Neural progenitor cell (in vitro differentiated cells): ENCODE results near the gene CTIF. TPM values are rescaled to one million over a fixed set of nuclear protein-coding genes. Genes with fewer than 3 reads are reported as not detected.

Source experiments
- DNase-seq: peaks from one replicate; pipeline ENCODE4 v3.0.0-alpha.2; 2016; ENCODE audit warnings: low spot score
- H2AFZ ChIP-seq: fragments of 200-600 bp; sonication (generic); replicated peaks from 2 replicates; pipeline ENCODE4 v1.6.1; 2016; ENCODE audit warnings: antibody characterized with exemption
- H3F3A ChIP-seq: fragments of 200-600 bp; sonication (generic); 2 replicates; pipeline ENCODE4 v1.6.1; 2016; ENCODE audit warnings: antibody characterized with exemption, low read depth
- H3K27ac ChIP-seq: fragments of 200-600 bp; sonication (generic); 2 replicates; pipeline ENCODE4 v1.5.1; 2016; ENCODE audit warnings: mild to moderate bottlenecking
- H3K27me3 ChIP-seq: fragments of 200-600 bp; sonication (generic); 2 replicates; pipeline ENCODE4 v1.6.1; 2016; ENCODE audit warnings: mild to moderate bottlenecking, moderate library complexity
- H3K36me3 ChIP-seq: fragments of 200-600 bp; sonication (generic); 2 replicates; pipeline ENCODE4 v1.5.1; 2016
- H3K4me1 ChIP-seq: fragments of 200-600 bp; sonication (generic); 2 replicates; pipeline ENCODE4 v1.6.1; 2016; ENCODE audit warnings: mixed run types
- H3K4me2 ChIP-seq: fragments of 200-600 bp; sonication (generic); 2 replicates; pipeline ENCODE4 v1.6.1; 2016
- H3K4me3 ChIP-seq: fragments of 200-600 bp; sonication (generic); 2 replicates; pipeline ENCODE4 v1.5.1; 2016
- H3K79me2 ChIP-seq: fragments of 200-600 bp; sonication (generic); 2 replicates; pipeline ENCODE4 v1.6.1; 2016; ENCODE audit warnings: low read depth
- H3K9ac ChIP-seq: fragments of 200-600 bp; sonication (generic); 2 replicates; pipeline ENCODE4 v1.6.1; 2016
- H3K9me3 ChIP-seq: fragments of 200-600 bp; sonication (generic); 2 replicates; pipeline ENCODE4 v1.5.1; 2016; ENCODE audit warnings: low read depth
- H4K20me1 ChIP-seq: fragments of 200-600 bp; sonication (generic); 2 replicates; pipeline ENCODE4 v1.6.1; 2016; ENCODE audit warnings: low read depth
- H3K27ac Mint-ChIP-seq: 3 replicates; pipeline ENCODE4 v1.8.0; 2021; ENCODE audit warnings: mixed read lengths
- H3K27me3 Mint-ChIP-seq: 2 replicates; pipeline ENCODE4 v1.8.0; 2022; ENCODE audit warnings: low read depth, mild to moderate bottlenecking, inconsistent platforms, moderate library complexity, mixed read lengths; ENCODE audit not compliant: insufficient read depth
- H3K36me3 Mint-ChIP-seq: 3 replicates; pipeline ENCODE4 v1.8.0; 2021; ENCODE audit warnings: mixed read lengths
- H3K4me1 Mint-ChIP-seq: 3 replicates; pipeline ENCODE4 v1.8.0; 2021; ENCODE audit warnings: mixed read lengths
- H3K4me3 Mint-ChIP-seq: 3 replicates; pipeline ENCODE4 v1.8.0; 2021; ENCODE audit warnings: mild to moderate bottlenecking, moderate library complexity, mixed read lengths
- H3K9me3 Mint-ChIP-seq: 3 replicates; pipeline ENCODE4 v1.8.0; 2020; ENCODE audit warnings: mixed read lengths
- CTCF ChIP-seq: fragments of 200-600 bp; sonication (generic); IDR thresholded peaks from 2 replicates; pipeline ENCODE4 v1.5.1; 2017; ENCODE audit warnings: antibody characterized with exemption, mild to moderate bottlenecking
- EZH2 ChIP-seq: fragments of 200-600 bp; sonication (generic); IDR thresholded peaks from 2 replicates; pipeline ENCODE4 v1.6.1; 2017; ENCODE audit warnings: antibody characterized with exemption, mild to moderate bottlenecking, moderate library complexity
- EZH2phosphoT487 ChIP-seq: fragments of 200-600 bp; sonication (generic); IDR thresholded peaks from 2 replicates; pipeline ENCODE4 v1.6.1; 2017; ENCODE audit warnings: antibody characterized with exemption
- total RNA-seq: library from RNA; depleted of rRNA; stranded (reverse); fragments of >200 nt; gene quantifications from 2 replicates; pipeline ENCODE4 v1.2.3, GENCODE V29; 2015; ENCODE audit warnings: low replicate concordance

CTIF gene
- total RNA-seq, 1 donor from 2014 or later = 17.6 TPM

DNA sequence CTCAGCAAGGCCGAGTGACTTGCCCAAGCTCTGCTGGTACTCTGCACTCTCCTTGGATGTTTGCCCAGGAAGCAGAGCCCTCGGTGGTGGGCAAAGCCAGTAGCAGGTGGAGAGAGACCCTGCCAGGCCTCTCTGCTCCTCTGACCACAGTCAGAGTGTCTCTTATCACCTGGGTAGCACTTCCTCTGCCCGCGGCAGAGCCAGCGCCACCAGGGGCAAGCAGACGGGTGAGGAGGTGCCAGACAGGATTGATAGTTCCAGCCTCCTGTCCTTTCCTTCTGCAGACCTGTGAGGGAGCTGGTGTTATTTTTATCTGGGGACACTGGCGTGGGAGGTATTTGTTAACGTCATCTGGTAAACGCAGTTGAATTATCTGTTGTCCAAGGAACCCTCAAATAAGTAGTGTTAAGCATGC lies 259.0 kb downstream of the CTIF start:
- Mint-ChIP-seq H3K27me3 (peaks cover 3% of the 10 kb centered on the region), H3K27ac (no peak overlapping the region), H3K36me3 (peaks cover 12% of the 10 kb centered on the region), H3K4me1 (peaks cover 19% of the 10 kb centered on the region), H3K9me3 (no peaks in the 10 kb centered on the region), H3K4me3 (no peak overlapping the region)
- Histone ChIP-seq H2AFZ (no peak overlapping the region), H3K27ac (no peak overlapping the region), H3K4me2 (no peak overlapping the region), H3K79me2 (no peaks in the 10 kb centered on the region), H3K9ac (no peak overlapping the region), H3K4me3 (no peak overlapping the region), H3F3A (no peaks in the 10 kb centered on the region), H3K36me3 (no peaks in the 10 kb centered on the region), H3K27me3 (no peaks in the 10 kb centered on the region), H3K4me1 (no peaks in the 10 kb centered on the region), H3K9me3 (no peaks in the 10 kb centered on the region), H4K20me1 (no peaks in the 10 kb centered on the region)
- TF ChIP-seq EZH2phosphoT487 (no peak), EZH2 (no peak), CTCF (no peak)
- DNase-seq = no peak

DNA sequence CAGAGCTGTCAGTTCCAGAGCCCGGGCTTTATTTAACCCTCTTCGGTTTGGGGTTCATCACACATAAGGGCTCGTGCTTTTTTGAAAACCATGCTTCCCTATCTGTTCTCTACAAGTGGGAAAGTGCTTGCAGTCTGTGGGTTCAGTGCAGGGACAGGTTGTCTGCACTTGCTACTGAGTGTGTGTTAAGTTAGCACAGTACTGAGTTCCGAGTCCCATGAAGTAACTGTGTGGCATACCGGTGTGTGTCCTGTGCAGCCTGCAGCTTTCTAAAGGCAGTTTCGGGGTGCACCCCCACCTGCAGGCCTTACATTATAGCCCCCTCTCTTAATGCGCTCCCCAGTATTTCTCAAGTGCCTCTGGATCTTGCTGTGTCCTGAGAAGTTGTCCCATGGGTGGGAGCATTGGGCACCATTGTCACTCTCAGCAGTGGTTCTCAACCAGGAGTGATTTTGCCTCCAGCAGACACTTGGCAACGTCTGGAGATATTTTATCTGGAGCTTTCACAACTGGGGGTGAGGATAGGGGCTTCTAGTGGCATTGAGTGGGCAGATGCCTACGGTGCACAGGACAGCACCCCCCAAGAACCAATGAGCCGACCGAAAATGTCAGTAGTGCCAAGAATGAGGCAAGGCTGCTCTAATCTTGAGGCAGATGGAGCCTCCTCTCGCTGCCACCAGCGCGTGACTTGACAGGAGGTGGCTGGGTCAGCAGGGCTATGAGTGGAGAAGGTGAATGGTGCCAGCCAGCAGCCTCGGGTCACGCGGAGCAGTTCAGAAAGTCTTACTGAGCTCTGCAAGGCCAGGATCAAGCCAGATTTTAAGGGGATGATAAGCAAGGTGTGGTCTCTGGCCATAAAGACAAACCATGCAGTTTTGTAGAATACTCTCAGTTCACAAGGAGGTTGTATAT lies 259.8 kb downstream of the CTIF start:
- H3K9me3 ChIP-seq = no peaks in the 10 kb centered on the region
- no peak overlapping the region for H2AFZ ChIP-seq
- no peak overlapping the region for H3K9ac ChIP-seq
- H3K79me2 ChIP-seq = no peaks in the 10 kb centered on the region
- Mint-ChIP-seq H3K36me3 (peaks cover 12% of the 10 kb centered on the region), H3K27me3 (peaks cover 3% of the 10 kb centered on the region), H3K27ac (no peak overlapping the region), H3K9me3 (no peaks in the 10 kb centered on the region), H3K4me3 (no peak overlapping the region), H3K4me1 (peaks cover 25% of the 10 kb centered on the region)
- no peaks in the 10 kb centered on the region for H3K27me3 ChIP-seq
- no peak overlapping the region for H3K27ac ChIP-seq
- H3K4me1 ChIP-seq = no peaks in the 10 kb centered on the region
- no peaks in the 10 kb centered on the region for H3F3A ChIP-seq
- no peak for TF ChIP-seq EZH2
- no peak for TF ChIP-seq CTCF
- no peak for TF ChIP-seq EZH2phosphoT487
- H3K4me2 ChIP-seq = no peak overlapping the region
- no peaks in the 10 kb centered on the region for H4K20me1 ChIP-seq
- H3K4me3 ChIP-seq = no peak overlapping the region
- H3K36me3 ChIP-seq = no peaks in the 10 kb centered on the region
- no peak for DNase-seq

- no peaks in the 10 kb centered on the region for H3K27me3 ChIP-seq
- H3K4me2 ChIP-seq = no peak overlapping the region
- no peaks in the 10 kb centered on the region for H3F3A ChIP-seq
- no peaks in the 10 kb centered on the region for H3K9me3 Mint-ChIP-seq
- no peaks in the 10 kb centered on the region for H4K20me1 ChIP-seq
- no peaks in the 10 kb centered on the region for H3K79me2 ChIP-seq
- H3K36me3 Mint-ChIP-seq = peaks cover 10% of the 10 kb centered on the region
- no peaks in the 10 kb centered on the region for H3K27me3 Mint-ChIP-seq
- no peaks in the 10 kb centered on the region for H3K36me3 ChIP-seq
- H3K9ac ChIP-seq = no peak overlapping the region
- H3K4me3 Mint-ChIP-seq = no peak overlapping the region
- peaks cover 25% of the 10 kb centered on the region for H3K4me1 Mint-ChIP-seq
- H2AFZ ChIP-seq = no peak overlapping the region
- H3K27ac ChIP-seq = no peak overlapping the region
- no peaks in the 10 kb centered on the region for H3K4me1 ChIP-seq
- TF ChIP-seq CTCF = no peak
- no peak for TF ChIP-seq EZH2
- no peak for TF ChIP-seq EZH2phosphoT487
- no peaks in the 10 kb centered on the region for H3K9me3 ChIP-seq
- DNase-seq = no peak
- no peak overlapping the region for H3K27ac Mint-ChIP-seq
- no peak overlapping the region for H3K4me3 ChIP-seq
Measured at GRCh38 chr18:48799724-48800315, 261.0 kb downstream of the CTIF start.
